GM12878 (cell line): ENCODE data around the gene SOX9. TPM values are rescaled to one million over a fixed set of nuclear protein-coding genes. Genes with fewer than 3 reads are reported as not detected.

ENCODE experiments used
- ATAC-seq: fragments of 200-7000 bp; cut with Tn5 transposase; 3 replicates; pipeline ENCODE4 v1.9.1; 2020; ENCODE audit warnings: mild to moderate bottlenecking, moderate library complexity
- BruUV-seq: library from RNA; stranded (reverse); fragments of 400-500 nt; replicated peaks from 2 replicates; lab custom pipeline; 2021; lab: Mats Ljungman, UMichigan
- CTCF ChIA-PET: fragments of 300-600 bp; sonication (Branson Sonifier 250); formaldehyde crosslinking; extraction: SDS; loops from one replicate; lab custom pipeline; 2021; ENCODE audit warnings: inconsistent platforms; lab: Yijun Ruan, JAX
- POLR2A ChIA-PET: fragments of 350-600 bp; formaldehyde crosslinking; extraction: SDS; loops from one replicate; lab custom pipeline; 2021; ENCODE audit warnings: inconsistent platforms; lab: Charles Lee
- RAD21 ChIA-PET: fragments of 300-600 bp; sonication (Branson Sonifier 250); formaldehyde crosslinking; loops from one replicate; lab custom pipeline; 2023; ENCODE audit warnings: antibody characterized with exemption; ENCODE audit not compliant: unreplicated experiment; lab: Charles Lee
- SMC1A ChIA-PET: fragments of 300-600 bp; sonication (Branson Sonifier 250); formaldehyde crosslinking; loops from one replicate; lab custom pipeline; 2023; ENCODE audit not compliant: unreplicated experiment, uncharacterized antibody; lab: Charles Lee
- DNase-seq: peaks from one replicate; pipeline ENCODE4 v3.0.0-alpha.2; 2011; ENCODE audit warnings: low read depth, low spot score
- FAIRE-seq: peaks from 3 replicates; lab custom pipeline; 2011; peaks lifted over from hg19 to GRCh38; lab: Jason Lieb, UNC
- H2AFZ ChIP-seq: 2 replicates; pipeline ENCODE4 v1.6.0; 2011; ENCODE audit warnings: low read depth, low read length, control low read depth; ENCODE audit not compliant: control insufficient read depth
- H3K27ac ChIP-seq: 2 replicates; pipeline ENCODE4 v1.5.1; 2011; ENCODE audit warnings: control low read depth; ENCODE audit not compliant: control insufficient read depth, insufficient read depth
- H3K27me3 ChIP-seq, 2 experiments: replicated peaks in 1 of 2; 2 replicates each; pipeline versions ENCODE4 v1.6.0 to v1.6.1; 2011; ENCODE audit warnings: low read length in 1 of 2; ENCODE audit not compliant: control insufficient read depth in 2 of 2, insufficient read depth in 2 of 2
- H3K36me3 ChIP-seq, 2 experiments: 2 replicates each; pipeline ENCODE4 v1.5.1; 2011; ENCODE audit warnings: low read length in 1 of 2; ENCODE audit not compliant: control insufficient read depth in 2 of 2, insufficient read depth in 2 of 2
- H3K4me1 ChIP-seq: 2 replicates; pipeline ENCODE4 v1.6.1; 2011; ENCODE audit warnings: mild to moderate bottlenecking, low read length, moderate library complexity, mixed read lengths; ENCODE audit not compliant: control insufficient read depth, insufficient read depth
- H3K4me2 ChIP-seq: 2 replicates; pipeline ENCODE4 v1.6.0; 2011; ENCODE audit warnings: control low read depth; ENCODE audit not compliant: control insufficient read depth, insufficient read depth
- H3K4me3 ChIP-seq: fragments of 200-600 bp; sonication (generic); 2 replicates; pipeline ENCODE4 v1.5.1; 2016
- H3K79me2 ChIP-seq: 2 replicates; pipeline ENCODE4 v1.6.0; 2011; ENCODE audit warnings: low read length; ENCODE audit not compliant: control insufficient read depth, insufficient read depth
- H3K9ac ChIP-seq: 2 replicates; pipeline ENCODE4 v1.8.0; 2011; ENCODE audit warnings: low read length, control low read depth, mixed read lengths; ENCODE audit not compliant: control insufficient read depth, insufficient read depth
- H3K9me3 ChIP-seq: replicated peaks from 3 replicates; pipeline ENCODE4 v1.5.1; 2011; ENCODE audit warnings: mild to moderate bottlenecking, low read length; ENCODE audit not compliant: control insufficient read depth, insufficient read depth
- H4K20me1 ChIP-seq: 2 replicates; pipeline ENCODE4 v1.6.0; 2011; ENCODE audit not compliant: control insufficient read depth, insufficient read depth
- CEBPB ChIP-seq, 2 experiments: fragments of 150-350 bp in 1 of 2; IDR thresholded peaks; 2 replicates each; pipeline ENCODE4 v1.6.1; 2012 to 2014; ENCODE audit warnings: low read depth in 2 of 2, low read length in 2 of 2, borderline replicate concordance in 1 of 2, inconsistent platforms in 1 of 2
- MEF2B ChIP-seq: fragments of 450-650 bp; IDR thresholded peaks from 2 replicates; pipeline ENCODE4 v1.6.1; 2018; ENCODE audit warnings: mild to moderate bottlenecking, moderate library complexity; ENCODE audit not compliant: partially characterized antibody, poor library complexity, severe bottlenecking
- RAD51 ChIP-seq: fragments of 450-650 bp; IDR thresholded peaks from 2 replicates; pipeline ENCODE4 v1.6.1; 2016; ENCODE audit warnings: moderate library complexity, mild to moderate bottlenecking, inconsistent platforms
- RCOR1 ChIP-seq: conservative IDR thresholded peaks from 2 replicates; pipeline ENCODE4 v1.6.1; 2012; ENCODE audit warnings: low read depth, low read length, improper control_type of control experiment
- SMAD5 ChIP-seq: IDR thresholded peaks from 2 replicates; pipeline ENCODE4 v1.6.1; 2016; ENCODE audit warnings: antibody characterized with exemption, low read depth
- SPI1 ChIP-seq: IDR thresholded peaks from 2 replicates; pipeline ENCODE4 v1.6.1; 2011; ENCODE audit warnings: low read depth, mild to moderate bottlenecking, low read length, moderate library complexity, borderline replicate concordance; ENCODE audit not compliant: insufficient read depth
- WRNIP1 ChIP-seq: IDR thresholded peaks from 2 replicates; pipeline ENCODE4 v1.6.1; 2011; ENCODE audit warnings: low read depth, low read length, improper control_type of control experiment, borderline replicate concordance
- WGBS: methylation state at CpG from one replicate; pipeline ENCODE4 v1.1.6; 2016; ENCODE audit warnings: low lambda C conversion rate; ENCODE audit not compliant: insufficient replicate concordance, insufficient coverage; ENCODE audit errors: missing lambda C conversion rate; 5-methylcytosine and 5-hydroxymethylcytosine counted together
- in situ Hi-C: fragments of 300-500 bp; cut with MboI; formaldehyde crosslinking; loops from 9 replicates; pipeline ENCODE4 v1.14.3; 2018; ENCODE audit warnings: mixed read lengths
- intact Hi-C: fragments of 100-400 bp; cut with micrococcal nuclease; formaldehyde crosslinking; loops from one replicate; pipeline ENCODE4 v1.14.2; 2022; ENCODE audit not compliant: unreplicated experiment
- polyA plus RNA-seq, 11 experiments: library from polyadenylated mRNA; depleted of rRNA in 4 of 11; unstranded in 6 of 11; stranded (reverse) in 5 of 11; fragments of >200 nt; fragmentation: Nextera tagmentation in 4 of 11; fragmentation: Illumina TruSeq in 1 of 11; extraction: Ambion mirVana in 4 of 11; extraction: Trizol in 1 of 11; gene quantifications; 1 replicate in 1 of 11; 2 replicates in 10 of 11; pipeline versions ENCODE4 v1.2.1 to v1.2.3, GENCODE V29; 2011 to 2016; ENCODE audit warnings: inconsistent platforms in 2 of 11, missing spikeins in 2 of 11, low read depth in 1 of 11
- total RNA-seq, 4 experiments: library from RNA; depleted of rRNA in 3 of 4; stranded (reverse); fragments of >200 nt in 3 of 4; fragmentation: Illumina TruSeq in 1 of 4; extraction: Trizol in 1 of 4; gene quantifications; 2 replicates each; pipeline versions ENCODE4 v1.2.1 to v1.2.3, GENCODE V29; 2013 to 2021
- TF ChIP-seq, protein P1 (sequence below): fragments of 450-650 bp; IDR thresholded peaks from 2 replicates; pipeline ENCODE4 v1.6.1; 2018; ENCODE audit warnings: borderline replicate concordance, mild to moderate bottlenecking; ENCODE audit not compliant: partially characterized antibody
- TF ChIP-seq, protein P2 (sequence below): fragments of 450-650 bp; conservative IDR thresholded peaks from 2 replicates; pipeline ENCODE4 v1.6.1; 2017; ENCODE audit warnings: mild to moderate bottlenecking, moderate library complexity
- TF ChIP-seq, protein P3 (sequence below): fragments of 450-650 bp; IDR thresholded peaks from 2 replicates; pipeline ENCODE4 v1.6.1; 2017; ENCODE audit warnings: mild to moderate bottlenecking, moderate library complexity
- TF ChIP-seq, protein P4 (sequence below): fragments of 450-650 bp; IDR thresholded peaks from 2 replicates; pipeline ENCODE4 v1.6.1; 2017; ENCODE audit warnings: borderline replicate concordance

SOX9 gene
- total and polyA plus RNA-seq, 10 of the 15 experiments (the other 5 are each of a cell fraction or from before 2014, with no cell fraction given), result 1.2 to 19.0 (median 5.5) TPM

DNA sequence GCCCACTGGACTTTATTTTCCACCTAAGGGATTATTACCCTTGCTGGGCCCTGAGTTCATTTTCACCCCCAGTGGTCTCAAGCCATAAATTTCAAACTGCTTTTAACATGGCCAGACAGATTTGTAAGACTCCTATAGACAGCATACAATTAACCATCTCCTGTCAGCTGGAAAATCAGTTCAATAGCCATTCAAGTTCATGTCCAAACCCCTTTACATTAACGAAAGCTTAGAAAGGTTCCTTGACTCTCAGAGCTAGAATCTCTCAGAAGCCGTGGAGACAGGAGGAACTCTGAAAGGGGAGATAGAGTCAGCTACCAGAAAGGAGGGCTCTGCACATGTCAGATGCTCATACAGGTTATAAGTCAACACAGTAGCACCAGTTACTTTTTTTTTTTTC, 23.3 kb downstream of the SOX9 start (continued):
- TF ChIP-seq, protein P1, sequence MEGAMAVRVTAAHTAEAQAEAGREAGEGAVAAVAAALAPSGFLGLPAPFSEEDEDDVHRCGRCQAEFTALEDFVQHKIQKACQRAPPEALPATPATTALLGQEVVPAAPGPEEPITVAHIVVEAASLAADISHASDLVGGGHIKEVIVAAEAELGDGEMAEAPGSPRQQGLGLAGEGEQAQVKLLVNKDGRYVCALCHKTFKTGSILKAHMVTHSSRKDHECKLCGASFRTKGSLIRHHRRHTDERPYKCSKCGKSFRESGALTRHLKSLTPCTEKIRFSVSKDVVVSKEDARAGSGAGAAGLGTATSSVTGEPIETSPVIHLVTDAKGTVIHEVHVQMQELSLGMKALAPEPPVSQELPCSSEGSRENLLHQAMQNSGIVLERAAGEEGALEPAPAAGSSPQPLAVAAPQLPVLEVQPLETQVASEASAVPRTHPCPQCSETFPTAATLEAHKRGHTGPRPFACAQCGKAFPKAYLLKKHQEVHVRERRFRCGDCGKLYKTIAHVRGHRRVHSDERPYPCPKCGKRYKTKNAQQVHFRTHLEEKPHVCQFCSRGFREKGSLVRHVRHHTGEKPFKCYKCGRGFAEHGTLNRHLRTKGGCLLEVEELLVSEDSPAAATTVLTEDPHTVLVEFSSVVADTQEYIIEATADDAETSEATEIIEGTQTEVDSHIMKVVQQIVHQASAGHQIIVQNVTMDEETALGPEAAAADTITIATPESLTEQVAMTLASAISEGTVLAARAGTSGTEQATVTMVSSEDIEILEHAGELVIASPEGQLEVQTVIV, result no peak
- TF ChIP-seq SMAD5 (no peak), CEBPB (IDR thresholded peaks at IDR 0.05; ENCODE audit: borderline replicate concordance in 1 of 2, low read depth in 2 of 2, low read length in 2 of 2) (no peak), MEF2B (no peak), RCOR1 (no peak), SPI1 (no peak), WRNIP1 (no peak)
- TF ChIP-seq, protein P2, sequence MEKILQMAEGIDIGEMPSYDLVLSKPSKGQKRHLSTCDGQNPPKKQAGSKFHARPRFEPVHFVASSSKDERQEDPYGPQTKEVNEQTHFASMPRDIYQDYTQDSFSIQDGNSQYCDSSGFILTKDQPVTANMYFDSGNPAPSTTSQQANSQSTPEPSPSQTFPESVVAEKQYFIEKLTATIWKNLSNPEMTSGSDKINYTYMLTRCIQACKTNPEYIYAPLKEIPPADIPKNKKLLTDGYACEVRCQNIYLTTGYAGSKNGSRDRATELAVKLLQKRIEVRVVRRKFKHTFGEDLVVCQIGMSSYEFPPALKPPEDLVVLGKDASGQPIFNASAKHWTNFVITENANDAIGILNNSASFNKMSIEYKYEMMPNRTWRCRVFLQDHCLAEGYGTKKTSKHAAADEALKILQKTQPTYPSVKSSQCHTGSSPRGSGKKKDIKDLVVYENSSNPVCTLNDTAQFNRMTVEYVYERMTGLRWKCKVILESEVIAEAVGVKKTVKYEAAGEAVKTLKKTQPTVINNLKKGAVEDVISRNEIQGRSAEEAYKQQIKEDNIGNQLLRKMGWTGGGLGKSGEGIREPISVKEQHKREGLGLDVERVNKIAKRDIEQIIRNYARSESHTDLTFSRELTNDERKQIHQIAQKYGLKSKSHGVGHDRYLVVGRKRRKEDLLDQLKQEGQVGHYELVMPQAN, result no peak
- TF ChIP-seq, all 136 proteins: peak for 0

DNA sequence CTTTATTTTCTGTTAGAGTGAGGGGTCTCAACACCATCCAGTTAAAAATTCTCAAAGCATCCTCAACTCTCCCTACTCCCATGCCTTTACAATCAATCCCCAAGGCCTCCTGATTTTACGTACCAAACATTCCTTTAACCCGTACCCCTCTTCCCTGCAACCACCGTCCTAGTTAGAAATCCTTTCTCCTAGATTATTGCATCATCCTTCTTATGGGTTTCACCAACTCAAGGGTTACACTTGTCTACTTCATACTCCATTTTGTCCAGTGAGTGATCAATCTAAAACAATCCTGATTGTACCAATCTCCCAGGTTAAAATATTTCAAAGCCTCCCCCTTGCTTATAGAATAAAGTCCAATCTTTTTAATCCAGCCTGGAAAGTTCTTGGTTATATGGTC, 24.7 kb downstream of the SOX9 start:
- Histone ChIP-seq H3K27ac (no peak overlapping the region), H2AFZ (no peak overlapping the region), H3K4me1 (no peaks in the 10 kb centered on the region), H4K20me1 (no peaks in the 10 kb centered on the region), H3K27me3 (no peaks in the 10 kb centered on the region), H3K9me3 (no peaks in the 10 kb centered on the region), H3K9ac (no peak overlapping the region), H3K4me2 (no peak overlapping the region), H3K36me3 (no peaks in the 10 kb centered on the region), H3K79me2 (no peaks in the 10 kb centered on the region), H3K4me3 (no peak overlapping the region)
- FAIRE-seq, result no peak
- 70% methylated on average over 3 of the region's 3 CpGs for WGBS
- ChIA-PET CTCF (interaction anchor here (0.6 kb wide), 1 partner anchor 21 kb away, joined by 3 read pairs; no protein-coding TSS in a partner anchor), POLR2A (no interaction called here), SMC1A (no interaction called here), RAD21 (no interaction called here)
- in situ Hi-C loops, result no loop called here
- DNase-seq, result no peak
- intact Hi-C loops, result no loop called here
- ATAC-seq, result no peak
- no TSS peak for BruUV-seq
- TF ChIP-seq RAD51, result no peak
- TF ChIP-seq, protein P3, sequence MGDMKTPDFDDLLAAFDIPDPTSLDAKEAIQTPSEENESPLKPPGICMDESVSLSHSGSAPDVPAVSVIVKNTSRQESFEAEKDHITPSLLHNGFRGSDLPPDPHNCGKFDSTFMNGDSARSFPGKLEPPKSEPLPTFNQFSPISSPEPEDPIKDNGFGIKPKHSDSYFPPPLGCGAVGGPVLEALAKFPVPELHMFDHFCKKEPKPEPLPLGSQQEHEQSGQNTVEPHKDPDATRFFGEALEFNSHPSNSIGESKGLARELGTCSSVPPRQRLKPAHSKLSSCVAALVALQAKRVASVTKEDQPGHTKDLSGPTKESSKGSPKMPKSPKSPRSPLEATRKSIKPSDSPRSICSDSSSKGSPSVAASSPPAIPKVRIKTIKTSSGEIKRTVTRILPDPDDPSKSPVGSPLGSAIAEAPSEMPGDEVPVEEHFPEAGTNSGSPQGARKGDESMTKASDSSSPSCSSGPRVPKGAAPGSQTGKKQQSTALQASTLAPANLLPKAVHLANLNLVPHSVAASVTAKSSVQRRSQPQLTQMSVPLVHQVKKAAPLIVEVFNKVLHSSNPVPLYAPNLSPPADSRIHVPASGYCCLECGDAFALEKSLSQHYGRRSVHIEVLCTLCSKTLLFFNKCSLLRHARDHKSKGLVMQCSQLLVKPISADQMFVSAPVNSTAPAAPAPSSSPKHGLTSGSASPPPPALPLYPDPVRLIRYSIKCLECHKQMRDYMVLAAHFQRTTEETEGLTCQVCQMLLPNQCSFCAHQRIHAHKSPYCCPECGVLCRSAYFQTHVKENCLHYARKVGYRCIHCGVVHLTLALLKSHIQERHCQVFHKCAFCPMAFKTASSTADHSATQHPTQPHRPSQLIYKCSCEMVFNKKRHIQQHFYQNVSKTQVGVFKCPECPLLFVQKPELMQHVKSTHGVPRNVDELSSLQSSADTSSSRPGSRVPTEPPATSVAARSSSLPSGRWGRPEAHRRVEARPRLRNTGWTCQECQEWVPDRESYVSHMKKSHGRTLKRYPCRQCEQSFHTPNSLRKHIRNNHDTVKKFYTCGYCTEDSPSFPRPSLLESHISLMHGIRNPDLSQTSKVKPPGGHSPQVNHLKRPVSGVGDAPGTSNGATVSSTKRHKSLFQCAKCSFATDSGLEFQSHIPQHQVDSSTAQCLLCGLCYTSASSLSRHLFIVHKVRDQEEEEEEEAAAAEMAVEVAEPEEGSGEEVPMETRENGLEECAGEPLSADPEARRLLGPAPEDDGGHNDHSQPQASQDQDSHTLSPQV, result no peak
- TF ChIP-seq, protein P4, sequence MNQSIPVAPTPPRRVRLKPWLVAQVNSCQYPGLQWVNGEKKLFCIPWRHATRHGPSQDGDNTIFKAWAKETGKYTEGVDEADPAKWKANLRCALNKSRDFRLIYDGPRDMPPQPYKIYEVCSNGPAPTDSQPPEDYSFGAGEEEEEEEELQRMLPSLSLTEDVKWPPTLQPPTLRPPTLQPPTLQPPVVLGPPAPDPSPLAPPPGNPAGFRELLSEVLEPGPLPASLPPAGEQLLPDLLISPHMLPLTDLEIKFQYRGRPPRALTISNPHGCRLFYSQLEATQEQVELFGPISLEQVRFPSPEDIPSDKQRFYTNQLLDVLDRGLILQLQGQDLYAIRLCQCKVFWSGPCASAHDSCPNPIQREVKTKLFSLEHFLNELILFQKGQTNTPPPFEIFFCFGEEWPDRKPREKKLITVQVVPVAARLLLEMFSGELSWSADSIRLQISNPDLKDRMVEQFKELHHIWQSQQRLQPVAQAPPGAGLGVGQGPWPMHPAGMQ, result no peak
